NCI-H446 (cell line): ENCODE data around the gene GDF10.

Source experiments
- DNase-seq, 2 experiments: peaks; one replicate each; lab custom pipeline; 2025; lab: John Stamatoyannopoulos, UW

Gene GDF10

DNA sequence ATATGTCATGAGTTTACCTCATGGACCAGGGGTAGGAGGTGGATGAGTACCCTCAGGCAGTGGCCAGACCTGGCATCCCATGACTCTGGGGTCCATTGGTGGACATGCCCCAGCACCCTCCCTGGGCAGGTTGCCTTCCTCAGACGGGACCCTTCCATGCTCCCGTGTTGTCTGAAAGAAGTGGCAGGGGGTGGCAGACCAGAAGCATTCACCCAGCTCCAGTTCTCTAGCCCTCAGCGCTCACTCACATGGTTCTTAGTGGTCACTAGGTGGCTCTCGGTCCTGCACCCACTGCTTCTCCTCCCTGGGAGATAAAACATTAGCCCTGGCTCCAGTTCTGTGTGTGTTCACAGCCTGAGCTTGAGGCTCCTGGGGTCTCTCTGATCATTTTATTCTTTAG is 54.2 kb downstream of the GDF10 start:
- no peak for DNase-seq

DNA sequence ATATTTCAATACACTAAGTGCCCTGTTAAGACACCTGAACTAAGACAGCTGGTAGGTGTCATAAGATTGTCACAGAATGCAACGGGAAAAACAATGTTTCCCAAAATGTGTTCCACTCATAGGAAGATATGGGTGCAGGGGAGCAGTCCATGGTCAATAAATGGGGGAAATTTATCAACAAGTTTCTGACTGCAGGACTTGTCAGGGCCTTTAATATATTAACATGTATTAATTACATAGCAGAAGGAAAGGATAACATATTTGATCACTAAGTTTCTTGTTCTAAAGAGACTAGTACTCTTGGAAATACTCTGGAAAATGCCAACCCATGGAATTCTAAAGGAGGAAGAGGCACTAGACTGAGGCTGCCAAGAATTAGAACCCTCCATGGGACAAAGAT is 54.9 kb downstream of the GDF10 start:
- no peak for DNase-seq

DNA sequence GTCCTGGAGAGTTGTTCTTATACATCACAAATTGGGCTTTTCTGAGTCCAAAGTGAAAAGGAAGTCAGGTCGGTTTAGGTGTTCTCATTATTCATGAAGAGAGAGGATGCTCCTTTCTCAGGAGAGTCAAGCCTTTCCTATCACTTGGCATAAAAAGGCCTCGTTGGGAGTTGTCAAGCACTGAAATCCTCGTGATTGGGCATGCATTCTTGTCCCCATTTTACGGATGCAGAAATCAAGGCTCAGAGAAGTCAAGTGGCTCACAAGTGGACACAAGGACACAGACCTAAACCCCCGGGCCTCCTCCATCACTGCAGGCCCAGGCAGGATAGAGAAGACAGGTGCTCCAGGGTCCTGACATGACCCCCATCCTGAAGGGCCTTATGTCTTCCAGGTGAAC is 56.7 kb downstream of the GDF10 start:
- no peak for DNase-seq

DNA sequence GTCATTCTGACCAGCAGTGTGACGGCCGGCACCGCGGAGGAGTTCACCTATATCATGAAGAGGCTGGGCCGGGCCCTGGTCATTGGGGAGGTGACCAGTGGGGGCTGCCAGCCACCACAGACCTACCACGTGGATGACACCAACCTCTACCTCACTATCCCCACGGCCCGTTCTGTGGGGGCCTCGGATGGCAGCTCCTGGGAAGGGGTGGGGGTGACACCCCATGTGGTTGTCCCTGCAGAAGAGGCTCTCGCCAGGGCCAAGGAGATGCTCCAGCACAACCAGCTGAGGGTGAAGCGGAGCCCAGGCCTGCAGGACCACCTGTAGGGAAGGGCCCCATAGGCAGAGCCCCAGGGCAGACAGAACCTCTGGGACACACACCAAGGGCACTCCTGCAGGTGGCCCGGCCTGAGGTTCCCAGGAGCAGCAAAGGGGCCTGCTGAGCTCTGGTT is 57.2 kb downstream of the GDF10 start:
- DNase-seq, result no peak

DNA sequence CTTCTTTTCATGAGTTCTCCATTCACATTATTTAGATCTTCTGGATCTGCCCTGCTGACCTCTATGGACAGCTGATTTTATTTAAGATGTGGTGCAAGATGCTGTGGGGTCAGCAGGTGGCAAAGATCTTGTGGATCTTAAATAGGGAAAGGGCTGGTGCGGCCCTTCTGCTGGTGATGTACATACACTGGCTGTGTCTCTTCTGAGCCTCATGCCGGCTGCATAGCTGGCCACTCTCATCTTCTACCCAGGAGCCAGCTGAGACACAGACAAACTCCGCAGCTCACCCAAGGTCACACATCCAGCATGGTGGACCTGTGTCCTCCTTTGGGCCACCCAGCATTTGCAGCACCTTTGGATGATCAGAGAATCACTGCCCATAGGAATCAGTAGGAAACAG is 57.9 kb downstream of the GDF10 start:
- no peak for DNase-seq

DNA sequence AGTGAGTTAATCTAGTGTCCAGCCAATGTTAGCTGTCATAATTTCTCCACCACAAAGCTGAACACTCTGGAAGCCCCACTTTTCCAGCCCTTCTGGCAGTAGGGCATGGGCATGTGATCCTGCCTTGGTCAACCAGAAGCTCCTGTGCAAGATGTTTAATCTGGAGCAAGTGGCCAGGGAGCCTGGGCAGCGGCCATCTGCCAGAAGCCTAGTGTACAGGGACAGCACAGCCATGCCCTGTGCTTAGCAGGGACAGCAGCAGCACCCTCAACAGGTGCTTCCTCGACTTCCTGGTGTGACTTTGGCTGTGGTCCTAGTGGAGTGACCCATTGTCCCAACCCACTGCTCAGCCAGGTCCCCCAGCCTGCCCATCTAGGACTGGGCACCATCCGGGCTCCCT is 58.5 kb downstream of the GDF10 start:
- DNase-seq, result no peak

DNA sequence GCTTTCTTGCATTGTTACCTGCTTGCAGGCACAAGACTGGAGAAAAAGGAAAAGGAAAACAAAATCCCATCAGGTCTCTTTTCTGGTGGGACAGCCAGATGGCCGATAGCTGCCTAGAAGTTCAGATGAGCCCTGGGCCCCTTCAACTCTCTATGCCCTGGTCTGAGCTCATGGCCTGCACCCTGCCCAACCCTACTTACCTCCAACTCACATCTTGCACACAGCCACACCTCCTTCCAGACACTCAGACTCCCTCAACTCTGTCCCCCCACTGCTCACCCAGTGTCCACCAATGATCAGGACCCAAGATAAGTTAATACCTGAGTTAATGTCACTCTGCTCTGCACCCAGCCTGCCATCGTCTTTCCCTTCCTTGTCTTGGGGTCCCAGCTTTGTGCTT is 59.1 kb downstream of the GDF10 start:
- no peak for DNase-seq

DNA sequence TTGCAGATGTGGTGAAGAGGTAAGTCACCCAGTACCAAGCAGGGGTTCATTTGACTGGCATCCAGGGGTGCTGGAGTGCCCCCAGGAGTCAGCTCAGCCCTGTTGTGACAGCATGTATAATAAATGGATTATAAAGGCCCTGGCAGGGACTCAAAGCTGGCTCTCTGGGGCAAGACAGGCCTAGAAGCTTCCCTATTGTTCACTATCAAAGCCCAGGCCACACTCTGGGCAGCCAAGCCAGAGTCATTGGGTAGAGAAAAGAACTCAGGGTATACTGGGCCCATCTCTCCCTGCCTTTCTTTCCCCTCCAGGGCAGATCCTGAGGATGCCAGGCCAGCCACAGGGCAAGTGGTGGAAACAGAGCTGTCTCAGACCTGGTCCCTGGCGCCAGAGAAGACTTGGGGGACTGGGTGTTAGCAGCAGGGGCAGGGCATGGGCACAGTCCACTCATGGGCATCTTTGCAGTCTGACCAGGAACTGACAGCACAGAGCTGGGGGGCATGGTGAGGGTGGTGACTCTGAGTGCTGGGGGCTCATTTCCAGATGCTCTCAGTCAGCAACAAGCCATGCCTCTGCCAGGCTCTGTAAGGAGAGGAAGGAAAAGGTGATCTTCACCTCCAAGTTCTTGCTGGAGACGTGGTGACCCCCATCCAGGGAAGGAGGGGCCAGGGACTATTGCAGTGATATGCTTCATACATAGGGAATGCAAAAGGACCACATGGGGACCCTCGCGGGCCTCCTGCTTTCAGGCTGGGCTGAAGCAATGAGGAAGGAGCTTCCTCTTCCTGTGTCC is 59.8 kb downstream of the GDF10 start:
- no peak for DNase-seq

DNA sequence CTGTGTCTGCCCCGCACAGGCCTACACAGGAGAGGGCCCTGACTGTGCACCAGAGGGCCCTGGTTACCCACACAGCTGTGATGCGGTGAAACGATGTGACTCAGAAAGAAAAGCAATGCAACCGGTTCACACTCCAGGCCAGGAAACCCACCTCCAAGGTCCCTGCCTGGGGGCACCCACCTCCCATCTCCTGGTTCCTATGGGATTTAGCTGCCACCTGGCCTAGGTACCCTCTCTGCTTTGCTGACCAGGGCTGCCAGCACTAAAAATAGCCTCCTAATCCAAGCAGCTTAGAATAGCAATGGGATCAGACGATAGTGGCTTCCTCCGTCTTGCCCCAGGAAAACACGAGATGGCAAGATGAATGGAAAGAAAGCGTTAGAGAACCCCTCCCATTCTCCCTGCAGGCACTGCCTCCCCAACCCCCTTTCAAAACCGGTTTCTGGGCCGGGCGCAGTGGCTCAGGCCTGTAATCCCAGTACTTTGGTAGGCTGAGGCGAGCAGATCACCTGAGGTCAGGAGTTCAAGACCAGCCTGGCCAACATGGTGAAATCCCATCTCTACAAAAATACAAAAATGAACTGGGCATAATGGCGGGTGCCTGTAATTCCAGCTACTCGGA is 60.5 kb downstream of the GDF10 start:
- DNase-seq, result no peak

DNA sequence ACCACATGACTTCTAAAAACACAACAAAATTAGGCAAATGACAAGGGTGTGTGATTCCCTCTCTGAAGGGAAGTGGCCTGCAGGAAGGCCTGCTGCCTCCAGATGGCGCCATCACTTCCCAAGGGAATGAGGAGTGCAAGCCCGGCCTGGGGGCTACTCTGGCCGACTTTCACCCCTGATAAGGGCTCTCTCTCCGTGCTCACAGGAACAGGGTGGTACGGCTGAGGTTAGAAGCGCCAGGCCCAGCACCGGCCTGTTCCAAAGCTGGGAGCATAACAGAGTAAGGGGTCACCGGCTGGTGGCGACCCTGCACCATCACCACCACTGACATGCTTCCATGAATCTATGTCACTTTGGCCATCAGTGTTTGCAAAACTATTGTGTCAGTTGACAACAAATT is 61.3 kb downstream of the GDF10 start:
- peak in 1 of 2 experiments; percentile 2 for DNase-seq

DNA sequence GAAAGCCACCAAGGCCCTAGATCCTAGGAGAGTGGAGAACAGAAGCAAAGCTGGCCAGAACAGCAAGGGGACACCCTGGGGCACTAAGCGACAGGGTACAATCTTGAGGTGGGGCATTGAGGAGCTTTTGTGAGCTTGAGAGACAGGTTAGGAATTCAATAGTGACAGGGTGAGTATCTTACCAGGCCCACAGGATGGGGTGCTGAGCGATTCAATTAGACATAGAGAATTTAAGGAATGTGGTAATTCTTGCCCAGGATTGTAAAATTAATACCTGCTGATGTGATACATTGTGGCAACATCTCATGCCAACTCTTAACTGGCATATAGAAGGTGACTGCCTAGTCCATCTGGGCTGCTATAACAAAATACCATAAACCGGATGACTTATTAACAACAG is 62.2 kb downstream of the GDF10 start:
- DNase-seq, result no peak
